Neuronal stem cell (in vitro differentiated cells): ENCODE results near the gene KIRREL2.

Experiments
- DNase-seq: peaks from one replicate; pipeline ENCODE4 v3.0.0-alpha.2; 2013; ENCODE audit warnings: low spot score
- H2AFZ ChIP-seq: one replicate; pipeline ENCODE4 v1.6.1; 2013; ENCODE audit warnings: mild to moderate bottlenecking, low read length, inconsistent platforms
- H2AK5ac ChIP-seq: 2 replicates; pipeline ENCODE4 v1.6.1; 2013; ENCODE audit warnings: low read depth, mild to moderate bottlenecking, inconsistent platforms, low read length, moderate library complexity, mixed read lengths
- H2BK120ac ChIP-seq: 2 replicates; pipeline ENCODE4 v1.6.1; 2013; ENCODE audit warnings: low read depth, mild to moderate bottlenecking, inconsistent platforms, low read length, moderate library complexity, mixed read lengths
- H2BK12ac ChIP-seq: one replicate; pipeline ENCODE4 v1.6.1; 2013; ENCODE audit warnings: low read length, inconsistent platforms
- H2BK15ac ChIP-seq: 2 replicates; pipeline ENCODE4 v1.6.1; 2013; ENCODE audit warnings: mild to moderate bottlenecking, low read length, inconsistent platforms, mixed read lengths
- H2BK5ac ChIP-seq: one replicate; pipeline ENCODE4 v1.6.1; 2013; ENCODE audit warnings: inconsistent platforms, mild to moderate bottlenecking, low read length, moderate library complexity
- H3K14ac ChIP-seq: one replicate; pipeline ENCODE4 v1.6.1; 2013; ENCODE audit warnings: low read length, inconsistent platforms
- H3K18ac ChIP-seq: 2 replicates; pipeline ENCODE4 v1.6.1; 2013; ENCODE audit warnings: low read length, inconsistent platforms
- H3K23ac ChIP-seq: 2 replicates; pipeline ENCODE4 v1.6.1; 2013; ENCODE audit warnings: low read depth, mild to moderate bottlenecking, mixed read lengths, low read length, inconsistent platforms; ENCODE audit not compliant: poor library complexity
- H3K27ac ChIP-seq: replicated peaks from 3 replicates; pipeline ENCODE4 v1.5.1; 2013; ENCODE audit warnings: low read length, inconsistent platforms
- H3K27me3 ChIP-seq, 3 experiments: 2 replicates each; pipeline ENCODE4 v1.6.1; 2013; ENCODE audit warnings: low read length in 3 of 3, mild to moderate bottlenecking in 2 of 3, inconsistent platforms in 1 of 3, low read depth in 1 of 3, mixed read lengths in 1 of 3, moderate library complexity in 1 of 3; ENCODE audit not compliant: control insufficient read depth in 3 of 3, insufficient read depth in 3 of 3
- H3K36me3 ChIP-seq, 2 donors: replicated peaks in 1 of 2; 2 replicates each; pipeline ENCODE4 v1.6.1; 2013; ENCODE audit warnings: low read length in 2 of 2; ENCODE audit not compliant: control insufficient read depth in 2 of 2, insufficient read depth in 2 of 2
- H3K4ac ChIP-seq: 2 replicates; pipeline ENCODE4 v1.6.1; 2013; ENCODE audit warnings: inconsistent platforms, mild to moderate bottlenecking, low read length, moderate library complexity
- H3K4me1 ChIP-seq, 2 donors: 1 replicate in 1 of 2; 2 replicates in 1 of 2; pipeline ENCODE4 v1.6.1; 2013; ENCODE audit warnings: low read length in 2 of 2, low read depth in 1 of 2; ENCODE audit not compliant: control insufficient read depth in 2 of 2, insufficient read depth in 1 of 2
- H3K4me2 ChIP-seq: one replicate; pipeline ENCODE4 v1.6.1; 2013; ENCODE audit warnings: mild to moderate bottlenecking, low read length, inconsistent platforms; ENCODE audit not compliant: insufficient read depth, poor library complexity, severe bottlenecking
- H3K4me3 ChIP-seq, 2 donors: 2 replicates each; pipeline ENCODE4 v1.5.1; 2013; ENCODE audit warnings: low read length in 2 of 2, mild to moderate bottlenecking in 2 of 2, inconsistent platforms in 1 of 2, moderate library complexity in 1 of 2
- H3K79me1 ChIP-seq: one replicate; pipeline ENCODE4 v1.6.1; 2013; ENCODE audit warnings: low read depth, mild to moderate bottlenecking, inconsistent platforms, low read length, moderate library complexity
- H3K9ac ChIP-seq: one replicate; pipeline ENCODE4 v1.6.1; 2013; ENCODE audit warnings: mild to moderate bottlenecking, low read depth, low read length, inconsistent platforms; ENCODE audit not compliant: poor library complexity
- H3K9me3 ChIP-seq, 2 donors: replicated peaks in 1 of 2; 2 replicates each; pipeline versions ENCODE3 to v1.6.1; 2013; ENCODE audit warnings: low read length in 2 of 2, mild to moderate bottlenecking in 2 of 2, inconsistent platforms in 1 of 2, low read depth in 1 of 2, mixed read lengths in 1 of 2, moderate library complexity in 1 of 2; ENCODE audit not compliant: control insufficient read depth in 2 of 2, insufficient read depth in 1 of 2
- H4K8ac ChIP-seq: one replicate; pipeline ENCODE4 v1.6.1; 2013; ENCODE audit warnings: low read depth, mild to moderate bottlenecking, inconsistent platforms, low read length, moderate library complexity
- H4K91ac ChIP-seq: one replicate; pipeline ENCODE4 v1.6.1; 2013; ENCODE audit warnings: low read length, low read depth, mild to moderate bottlenecking, inconsistent platforms; ENCODE audit not compliant: poor library complexity
- WGBS, 2 donors: extraction: QIAGEN DNeasy Blood & Tissue Kit; methylation state at CpG; one replicate each; pipeline ENCODE4 v1.1.7; 2013; ENCODE audit warnings: missing lambda C conversion rate in 2 of 2, mixed read lengths in 1 of 2; ENCODE audit not compliant: insufficient read length in 2 of 2, insufficient replicate concordance in 1 of 2; ENCODE audit errors: extremely low coverage in 2 of 2; 5-methylcytosine and 5-hydroxymethylcytosine counted together

The KIRREL2 gene

GRCh38 chr19:35818445-35818844, 38.3 kb upstream of the KIRREL2 start:
- Histone ChIP-seq H3K4me2 (no peak overlapping the region), H3K18ac (no peak overlapping the region)
- WGBS, 2 donors, result 100% methylated on average over 1 of the region's 3 CpGs; no CpG with 5 or more reads in 1 of the 2 donors

GRCh38 chr19:35822579-35822978, 34.1 kb upstream of the KIRREL2 start:
- peaks cover 0 to 2% (median 0%) of the 10 kb centered on the region in 3 experiments for H3K27me3 ChIP-seq
- H2BK5ac ChIP-seq, result no peak overlapping the region
- no peaks in the 10 kb centered on the region for H3K36me3 ChIP-seq
- H3K23ac ChIP-seq, result no peak overlapping the region
- peaks cover 0 to 3% of the 10 kb centered on the region in 2 donors for H3K4me1 ChIP-seq
- H3K9ac ChIP-seq, result no peak overlapping the region
- no peak overlapping the region for H4K91ac ChIP-seq
- H2BK15ac ChIP-seq, result no peak overlapping the region
- DNase-seq, result no peak
- H3K18ac ChIP-seq, result no peak overlapping the region
- H3K4ac ChIP-seq, result no peak overlapping the region
- no peak overlapping the region for H3K4me3 ChIP-seq
- no peaks in the 10 kb centered on the region for H3K79me1 ChIP-seq
- no peak overlapping the region for H2BK120ac ChIP-seq
- H3K9me3 ChIP-seq, result no peaks in the 10 kb centered on the region
- H2AFZ ChIP-seq, result peak overlapping the region; percentile 51
- no peak overlapping the region for H2AK5ac ChIP-seq
- H3K14ac ChIP-seq, result no peak overlapping the region
- no peak overlapping the region for H4K8ac ChIP-seq
- H2BK12ac ChIP-seq, result no peak overlapping the region
- no peak overlapping the region for H3K4me2 ChIP-seq
- no peak overlapping the region for H3K27ac ChIP-seq
- no CpG with 5 or more reads among the region's 3 CpGs for WGBS, 2 donors

More at GRCh38 chr19:35818445-35818844, 38.3 kb upstream of the KIRREL2 start:
- no peaks in the 10 kb centered on the region for H3K27me3 ChIP-seq
- H3K4me1 ChIP-seq, result peaks cover 0 to 3% of the 10 kb centered on the region in 2 donors
- no peak overlapping the region for H3K27ac ChIP-seq
- no peak overlapping the region for H2BK15ac ChIP-seq
- no peak overlapping the region for H3K14ac ChIP-seq
- H3K4me3 ChIP-seq, result no peak overlapping the region
- no peak overlapping the region for H4K8ac ChIP-seq
- H3K9ac ChIP-seq, result no peak overlapping the region
- no peak overlapping the region for H2AK5ac ChIP-seq
- no peak overlapping the region for H4K91ac ChIP-seq
- no peaks in the 10 kb centered on the region for H3K36me3 ChIP-seq
- H2AFZ ChIP-seq, result no peak overlapping the region
- no peaks in the 10 kb centered on the region for H3K9me3 ChIP-seq
- no peak for DNase-seq
- H3K79me1 ChIP-seq, result no peaks in the 10 kb centered on the region
- no peak overlapping the region for H3K23ac ChIP-seq
- H2BK120ac ChIP-seq, result no peak overlapping the region
- no peak overlapping the region for H2BK12ac ChIP-seq
- H2BK5ac ChIP-seq, result no peak overlapping the region
- H3K4ac ChIP-seq, result no peak overlapping the region

GRCh38 chr19:35824150-35824549, 32.6 kb upstream of the KIRREL2 start:
- no peak overlapping the region for H3K4me2 ChIP-seq
- H3K27ac ChIP-seq, result no peak overlapping the region
- no peak overlapping the region for H2AK5ac ChIP-seq
- H3K23ac ChIP-seq, result no peak overlapping the region
- no peak for DNase-seq
- H2BK15ac ChIP-seq, result no peak overlapping the region
- H2BK5ac ChIP-seq, result no peak overlapping the region
- no peaks in the 10 kb centered on the region for H3K9me3 ChIP-seq
- H3K27me3 ChIP-seq, result peaks cover 0 to 2% (median 0%) of the 10 kb centered on the region in 3 experiments
- no peak overlapping the region for H3K18ac ChIP-seq
- no peak overlapping the region for H3K14ac ChIP-seq
- no peak overlapping the region for H2BK12ac ChIP-seq
- H3K4me1 ChIP-seq, result peaks cover 0 to 3% of the 10 kb centered on the region in 2 donors
- no peak overlapping the region for H4K8ac ChIP-seq
- H2AFZ ChIP-seq, result no peak overlapping the region
- no peaks in the 10 kb centered on the region for H3K36me3 ChIP-seq
- H4K91ac ChIP-seq, result no peak overlapping the region
- WGBS, 2 donors, result no CpG with 5 or more reads among the region's 5 CpGs
- no peak overlapping the region for H3K4ac ChIP-seq
- H2BK120ac ChIP-seq, result no peak overlapping the region
- H3K9ac ChIP-seq, result no peak overlapping the region
- H3K4me3 ChIP-seq, result no peak overlapping the region
- no peaks in the 10 kb centered on the region for H3K79me1 ChIP-seq

GRCh38 chr19:35828692-35829301, 27.9 kb upstream of the KIRREL2 start:
- Histone ChIP-seq H2BK5ac (no peak overlapping the region), H3K4me2 (no peak overlapping the region), H3K9me3 (no peaks in the 10 kb centered on the region), H3K4me3 (no peak overlapping the region), H3K23ac (no peak overlapping the region), H3K14ac (no peak overlapping the region), H2BK12ac (no peak overlapping the region), H3K9ac (no peak overlapping the region), H3K4me1 (no peaks in the 10 kb centered on the region), H4K91ac (no peak overlapping the region), H2BK120ac (no peak overlapping the region), H4K8ac (no peak overlapping the region), H2BK15ac (no peak overlapping the region), H3K18ac (no peak overlapping the region), H3K79me1 (no peaks in the 10 kb centered on the region), H2AK5ac (no peak overlapping the region), H3K27ac (no peak overlapping the region), H2AFZ (no peak overlapping the region), H3K4ac (no peak overlapping the region), H3K36me3 (no peaks in the 10 kb centered on the region), H3K27me3 (peaks cover 0 to 15% (median 2%) of the 10 kb centered on the region in 3 experiments)
- no CpG with 5 or more reads among the region's 12 CpGs for WGBS, 2 donors
- DNase-seq, result peak; percentile 86
